K562 (cell line): ENCODE results near the gene ADSS1.

Source experiments
- CBX3 ChIP-seq, 2 experiments: IDR thresholded peaks; 1 replicate in 1 of 2; 2 replicates in 1 of 2; pipeline ENCODE4 v1.6.1; 2012; ENCODE audit warnings: inconsistent platforms in 2 of 2, low read length in 2 of 2, borderline replicate concordance in 1 of 2, control low read depth in 1 of 2
- ELF4 ChIP-seq: fragments of 450-650 bp; formaldehyde crosslinking; IDR thresholded peaks from 2 replicates; pipeline ENCODE4 v1.4.0; 2022; ENCODE audit warnings: missing genetic modification characterization
- HNRNPLL ChIP-seq: fragments of 200-400 bp; formaldehyde crosslinking; IDR thresholded peaks from 2 replicates; pipeline ENCODE4 v1.6.1; 2017; ENCODE audit warnings: low read length, low read depth, mild to moderate bottlenecking; ENCODE audit not compliant: poor library complexity, severe bottlenecking
- MXI1 ChIP-seq: IDR thresholded peaks from 2 replicates; pipeline ENCODE4 v1.6.1; 2011; ENCODE audit warnings: low read depth, mild to moderate bottlenecking, improper control_type of control experiment, low read length
- NFRKB ChIP-seq: fragments of 450-650 bp; IDR thresholded peaks from 2 replicates; pipeline ENCODE4 v1.6.1; 2016; ENCODE audit warnings: low read depth
- PCBP1 ChIP-seq: fragments of 200-400 bp; formaldehyde crosslinking; IDR thresholded peaks from 2 replicates; pipeline ENCODE4 v1.6.1; 2018; ENCODE audit warnings: mild to moderate bottlenecking, low read depth, low read length; ENCODE audit not compliant: poor library complexity, severe bottlenecking
- TAF1 ChIP-seq: IDR thresholded peaks from 2 replicates; pipeline ENCODE4 v1.6.1; 2011; ENCODE audit warnings: mild to moderate bottlenecking, low read length, moderate library complexity; ENCODE audit not compliant: insufficient read depth, control insufficient read depth, severe bottlenecking; ENCODE audit errors: extremely low read depth
- TEAD4 ChIP-seq, 2 experiments: sonication (generic) in 1 of 2; formaldehyde crosslinking in 1 of 2; IDR thresholded peaks; 2 replicates each; pipeline versions ENCODE4 v1.6.1 to v1.8.0; 2012 to 2022; ENCODE audit warnings: borderline replicate concordance in 1 of 2, inconsistent platforms in 1 of 2, low read length in 1 of 2, mild to moderate bottlenecking in 1 of 2, missing genetic modification reagents in 1 of 2
- ZBTB8A ChIP-seq: fragments of 450-650 bp; IDR thresholded peaks from 2 replicates; pipeline ENCODE4 v1.6.1; 2018; ENCODE audit warnings: mild to moderate bottlenecking, moderate library complexity; ENCODE audit not compliant: partially characterized antibody
- ZNF592 ChIP-seq: fragments of 450-650 bp; IDR thresholded peaks from 2 replicates; pipeline ENCODE4 v1.6.1; 2017; ENCODE audit warnings: antibody characterized with exemption, mild to moderate bottlenecking
- TF ChIP-seq, protein P1 (sequence below): fragments of 200-800 bp; sonication (Bioruptor generic); IDR thresholded peaks from 2 replicates; pipeline ENCODE4 v1.6.1; 2016; ENCODE audit warnings: missing genetic modification characterization, missing compliant biosample characterization

DNA sequence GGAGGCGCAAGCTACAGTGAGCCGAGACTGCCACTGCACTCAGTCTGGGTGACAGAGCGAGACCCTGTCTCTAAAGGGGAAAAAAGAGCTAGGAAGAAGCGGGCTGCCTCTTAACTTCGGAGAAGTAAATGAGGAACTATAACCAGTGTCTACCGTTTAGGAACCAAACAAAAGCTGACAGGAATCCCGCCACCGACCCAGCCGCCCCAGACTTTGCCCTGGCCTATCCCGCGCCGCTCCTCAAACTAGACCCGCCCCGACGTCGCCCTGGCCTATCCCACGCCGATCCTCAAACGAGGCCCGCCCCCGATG, 28.4 kb downstream of the ADSS1 start:
- TF ChIP-seq ZBTB8A (no peak), HNRNPLL (no peak), NFRKB (no peak), PCBP1 (no peak), MXI1 (no peak), TEAD4 (IDR thresholded peaks at IDR 0.05; ENCODE audit: low read length) (no peak), TEAD4 (CRISPR knock-in tag; IDR thresholded peaks at IDR 0.05; ENCODE audit: borderline replicate concordance) (no peak), ZNF592 (no peak), ELF4 (CRISPR knock-in tag) (no peak), TAF1 (no peak), CBX3 (IDR thresholded peaks at IDR 0.05; ENCODE audit: borderline replicate concordance in 1 of 2, low read length in 2 of 2) (no peak)
- TF ChIP-seq, protein P1, sequence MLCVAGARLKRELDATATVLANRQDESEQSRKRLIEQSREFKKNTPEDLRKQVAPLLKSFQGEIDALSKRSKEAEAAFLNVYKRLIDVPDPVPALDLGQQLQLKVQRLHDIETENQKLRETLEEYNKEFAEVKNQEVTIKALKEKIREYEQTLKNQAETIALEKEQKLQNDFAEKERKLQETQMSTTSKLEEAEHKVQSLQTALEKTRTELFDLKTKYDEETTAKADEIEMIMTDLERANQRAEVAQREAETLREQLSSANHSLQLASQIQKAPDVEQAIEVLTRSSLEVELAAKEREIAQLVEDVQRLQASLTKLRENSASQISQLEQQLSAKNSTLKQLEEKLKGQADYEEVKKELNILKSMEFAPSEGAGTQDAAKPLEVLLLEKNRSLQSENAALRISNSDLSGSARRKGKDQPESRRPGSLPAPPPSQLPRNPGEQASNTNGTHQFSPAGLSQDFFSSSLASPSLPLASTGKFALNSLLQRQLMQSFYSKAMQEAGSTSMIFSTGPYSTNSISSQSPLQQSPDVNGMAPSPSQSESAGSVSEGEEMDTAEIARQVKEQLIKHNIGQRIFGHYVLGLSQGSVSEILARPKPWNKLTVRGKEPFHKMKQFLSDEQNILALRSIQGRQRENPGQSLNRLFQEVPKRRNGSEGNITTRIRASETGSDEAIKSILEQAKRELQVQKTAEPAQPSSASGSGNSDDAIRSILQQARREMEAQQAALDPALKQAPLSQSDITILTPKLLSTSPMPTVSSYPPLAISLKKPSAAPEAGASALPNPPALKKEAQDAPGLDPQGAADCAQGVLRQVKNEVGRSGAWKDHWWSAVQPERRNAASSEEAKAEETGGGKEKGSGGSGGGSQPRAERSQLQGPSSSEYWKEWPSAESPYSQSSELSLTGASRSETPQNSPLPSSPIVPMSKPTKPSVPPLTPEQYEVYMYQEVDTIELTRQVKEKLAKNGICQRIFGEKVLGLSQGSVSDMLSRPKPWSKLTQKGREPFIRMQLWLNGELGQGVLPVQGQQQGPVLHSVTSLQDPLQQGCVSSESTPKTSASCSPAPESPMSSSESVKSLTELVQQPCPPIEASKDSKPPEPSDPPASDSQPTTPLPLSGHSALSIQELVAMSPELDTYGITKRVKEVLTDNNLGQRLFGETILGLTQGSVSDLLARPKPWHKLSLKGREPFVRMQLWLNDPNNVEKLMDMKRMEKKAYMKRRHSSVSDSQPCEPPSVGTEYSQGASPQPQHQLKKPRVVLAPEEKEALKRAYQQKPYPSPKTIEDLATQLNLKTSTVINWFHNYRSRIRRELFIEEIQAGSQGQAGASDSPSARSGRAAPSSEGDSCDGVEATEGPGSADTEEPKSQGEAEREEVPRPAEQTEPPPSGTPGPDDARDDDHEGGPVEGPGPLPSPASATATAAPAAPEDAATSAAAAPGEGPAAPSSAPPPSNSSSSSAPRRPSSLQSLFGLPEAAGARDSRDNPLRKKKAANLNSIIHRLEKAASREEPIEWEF, result no peak
